ENCODE data around the gene UQCRHL. TPM values are rescaled to one million over a fixed set of nuclear protein-coding genes. Genes with fewer than 3 reads are reported as not detected.
"Not testable (repeated sequence)": the region's sequence is repeated elsewhere in the genome, so short reads cannot be mapped to it uniquely, and the experiment has no call there.

The UQCRHL gene
- polyA plus RNA-seq, 1 experiment, result 2.7 TPM

DNA sequence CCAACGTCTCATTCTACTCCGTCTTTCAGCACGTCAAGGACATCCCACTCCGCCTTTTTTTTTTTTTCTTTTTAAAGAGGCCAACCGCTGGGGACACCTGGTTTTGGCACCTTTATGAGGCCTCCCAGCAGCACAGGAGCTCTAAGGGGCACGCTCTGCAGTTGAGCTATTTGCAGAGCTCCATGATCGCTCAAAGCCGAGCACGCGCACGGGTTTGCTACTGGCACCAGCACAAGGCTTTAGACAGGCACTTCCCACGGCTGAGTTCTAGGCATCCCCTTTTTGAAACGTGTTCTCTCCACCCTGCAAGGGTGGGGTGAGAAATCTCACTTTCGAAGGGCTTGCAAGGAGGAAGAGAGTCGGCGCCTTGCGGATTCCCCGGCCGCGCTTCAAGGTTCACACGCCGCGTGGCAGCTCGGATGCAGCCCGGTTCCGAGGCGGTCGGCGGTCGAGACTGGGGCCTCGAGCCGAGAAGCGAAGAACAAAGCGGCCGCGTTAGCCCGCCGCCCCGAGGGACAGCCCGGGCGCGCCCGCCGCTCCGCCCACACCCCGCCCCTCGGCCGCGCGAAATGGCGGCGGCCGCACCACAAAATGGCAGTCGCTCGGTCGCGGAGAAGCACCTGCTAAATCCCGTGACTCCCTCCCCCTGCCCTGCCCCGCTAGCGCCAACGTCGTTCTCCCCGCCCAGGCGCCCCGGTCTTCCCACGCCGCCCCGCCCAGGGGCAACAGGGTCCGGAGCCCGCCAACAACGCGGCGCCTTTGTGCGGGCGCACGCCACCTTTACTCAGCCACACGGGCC lies 27.2 kb upstream of the UQCRHL start:
- ChIA-PET CTCF (interaction anchor here (0.6 to 6.0 kb wide), 6 partner anchors 14 to 175 kb away, joined by 3 to 58 read pairs (median 4); no protein-coding TSS in a partner anchor), POLR2A (interaction anchor here (0.7 to 4.3 kb wide), 5 partner anchors 14 to 203 kb away, joined by 3 to 59 read pairs (median 4); partner anchors contain the start of gene SPEN)
- peak overlapping the region; percentile 88 for H3K4me3 ChIP-seq (ENCODE audit: low read depth, low read length)
- TF ChIP-seq CTCF (IDR thresholded peaks at IDR 0.05; ENCODE audit: low read depth, low read length), result no peak
- peaks cover 14% of the 10 kb centered on the region; the same call in 1 of the 2 replicates for H3K9me3 ChIP-seq (ENCODE audit: control insufficient read depth, insufficient read depth, low read length)
- peak overlapping the region; percentile 99 for H3K27ac ChIP-seq (ENCODE audit: low read depth, low read length)
- DNase-seq (ENCODE audit: low read depth, low spot score), result peak; percentile 79
- no peaks in the 10 kb centered on the region for H3K27me3 ChIP-seq (ENCODE audit: control insufficient read depth, insufficient read depth, low read length)

GRCh38 chr1:15833842-15834405 lies 26.5 kb upstream of the UQCRHL start:
- peak overlapping the region; percentile 88 for H3K4me3 ChIP-seq (ENCODE audit: low read depth, low read length)
- no peak for DNase-seq (ENCODE audit: low read depth, low spot score)
- TF ChIP-seq CTCF (IDR thresholded peaks at IDR 0.05; ENCODE audit: low read depth, low read length), result no peak
- CTCF ChIA-PET, result interaction anchor here (0.5 to 6.0 kb wide), 11 partner anchors 15 to 248 kb away, joined by 3 to 58 read pairs (median 4); no protein-coding TSS in a partner anchor
- no peaks in the 10 kb centered on the region for H3K27me3 ChIP-seq (ENCODE audit: control insufficient read depth, insufficient read depth, low read length)
- peak overlapping the region; percentile 98 for H3K27ac ChIP-seq (ENCODE audit: low read depth, low read length)
- POLR2A ChIA-PET, result interaction anchor here (0.6 to 4.3 kb wide), 8 partner anchors 14 to 312 kb away, joined by 3 to 59 read pairs (median 4); partner anchors contain the start of gene SPEN
- peaks cover 14% of the 10 kb centered on the region; the same call in 1 of the 2 replicates for H3K9me3 ChIP-seq (ENCODE audit: control insufficient read depth, insufficient read depth, low read length)

DNA sequence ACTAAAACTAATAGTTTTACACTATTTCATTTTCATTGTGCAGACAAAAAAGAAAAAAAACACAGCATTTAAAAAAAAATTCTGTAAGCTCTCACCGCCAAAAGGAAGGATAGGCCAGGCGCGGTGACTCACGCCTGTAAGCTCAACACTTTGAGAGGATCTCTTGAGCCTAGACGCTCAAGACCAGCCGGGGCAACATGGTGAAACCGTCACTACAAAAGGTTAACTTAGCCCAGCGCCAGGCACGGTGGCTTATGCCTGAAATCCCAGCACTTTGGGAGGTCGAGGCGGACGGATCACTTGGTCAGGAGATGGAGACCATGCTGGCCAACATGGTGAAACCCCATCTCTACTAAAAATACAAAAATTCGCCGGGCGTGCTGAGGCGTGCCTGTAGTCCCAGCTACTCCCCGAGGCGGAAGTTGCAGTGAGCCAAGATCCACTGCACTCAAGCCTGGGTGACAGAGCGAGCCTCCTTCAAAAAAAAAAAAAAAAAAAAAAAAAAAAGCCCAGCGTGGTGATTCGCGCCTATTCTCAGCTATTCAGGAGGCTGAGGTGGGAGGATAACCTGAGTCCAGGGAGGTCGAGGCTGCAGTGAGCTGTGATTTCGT lies 25.7 kb upstream of the UQCRHL start:
- Histone ChIP-seq H3K4me3 (ENCODE audit: low read depth, low read length) (peak overlapping the region; percentile 88), H3K9me3 (ENCODE audit: control insufficient read depth, insufficient read depth, low read length) (peaks cover 14% of the 10 kb centered on the region; the same call in 1 of the 2 replicates), H3K27me3 (ENCODE audit: control insufficient read depth, insufficient read depth, low read length) (no peaks in the 10 kb centered on the region), H3K27ac (ENCODE audit: low read depth, low read length) (no peak overlapping the region)
- no peak for DNase-seq (ENCODE audit: low read depth, low spot score)
- TF ChIP-seq CTCF (IDR thresholded peaks at IDR 0.05; ENCODE audit: low read depth, low read length), result no peak
- POLR2A ChIA-PET, result interaction anchor here (0.6 to 4.3 kb wide), 6 partner anchors 15 to 312 kb away, joined by 3 to 59 read pairs (median 4); partner anchors contain the start of gene SPEN
- CTCF ChIA-PET, result interaction anchor here (0.5 to 6.0 kb wide), 12 partner anchors 12 to 249 kb away, joined by 3 to 58 read pairs (median 4); no protein-coding TSS in a partner anchor

GRCh38 chr1:15830258-15830657 lies 22.8 kb upstream of the UQCRHL start:
- Histone ChIP-seq H3K27me3 (ENCODE audit: control insufficient read depth, insufficient read depth, low read length) (no peaks in the 10 kb centered on the region), H3K27ac (ENCODE audit: low read depth, low read length) (no peak overlapping the region), H3K9me3 (ENCODE audit: control insufficient read depth, insufficient read depth, low read length) (peaks cover 3% of the 10 kb centered on the region; the same call in 1 of the 2 replicates), H3K4me3 (ENCODE audit: low read depth, low read length) (no peak overlapping the region)
- TF ChIP-seq CTCF (IDR thresholded peaks at IDR 0.05; ENCODE audit: low read depth, low read length), result no peak
- DNase-seq (ENCODE audit: low read depth, low spot score), result no peak
- POLR2A ChIA-PET, result no interaction called here
- CTCF ChIA-PET, result interaction anchor here (6.0 kb wide), 1 partner anchor 14 kb away, joined by 58 read pairs; no protein-coding TSS in a partner anchor

GRCh38 chr1:15828931-15829330 lies 21.5 kb upstream of the UQCRHL start:
- not testable (repeated sequence) for H3K27me3 ChIP-seq (ENCODE audit: control insufficient read depth, insufficient read depth, low read length); H3K4me3 ChIP-seq (ENCODE audit: low read depth, low read length); DNase-seq (ENCODE audit: low read depth, low spot score); H3K9me3 ChIP-seq (ENCODE audit: control insufficient read depth, insufficient read depth, low read length); H3K27ac ChIP-seq (ENCODE audit: low read depth, low read length)
- POLR2A ChIA-PET, result interaction anchor here (0.7 kb wide), 2 partner anchors 42 to 86 kb away, joined by 4 read pairs; no protein-coding TSS in a partner anchor
- CTCF ChIA-PET, result interaction anchor here (6.0 kb wide), 1 partner anchor 13 kb away, joined by 58 read pairs; no protein-coding TSS in a partner anchor

DNA sequence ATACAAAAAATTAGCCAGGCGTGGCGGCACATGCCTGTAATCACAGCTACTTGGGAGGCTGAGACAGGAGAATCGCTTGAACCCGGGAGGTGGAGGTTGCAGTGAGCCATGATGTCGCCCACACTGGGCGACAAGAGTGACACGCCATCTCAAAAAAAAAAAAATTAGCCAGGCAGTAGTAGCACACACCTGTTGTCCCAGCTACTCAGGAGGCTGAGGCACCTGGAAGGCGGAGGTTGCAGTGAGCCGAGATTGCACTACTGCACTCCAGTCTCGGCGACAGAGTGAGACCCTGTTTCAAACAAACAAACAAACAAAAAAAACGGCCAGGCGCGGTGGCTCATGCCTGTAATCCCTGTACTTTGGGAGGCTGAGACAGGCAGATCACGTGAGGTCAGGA lies 20.1 kb upstream of the UQCRHL start:
- CTCF ChIA-PET; H3K9me3 ChIP-seq (ENCODE audit: control insufficient read depth, insufficient read depth, low read length); DNase-seq (ENCODE audit: low read depth, low spot score); POLR2A ChIA-PET; H3K27ac ChIP-seq (ENCODE audit: low read depth, low read length); H3K27me3 ChIP-seq (ENCODE audit: control insufficient read depth, insufficient read depth, low read length); H3K4me3 ChIP-seq (ENCODE audit: low read depth, low read length): not testable (repeated sequence)
